K562 (cell line): ENCODE results near the gene OXSR1. TPM values are rescaled to one million over a fixed set of nuclear protein-coding genes. Genes with fewer than 3 reads are reported as not detected.

Source experiments
- ARHGAP35 ChIP-seq: fragments of 450-650 bp; IDR thresholded peaks from 2 replicates; pipeline ENCODE4 v1.6.1; 2018; ENCODE audit not compliant: partially characterized antibody
- BDP1 ChIP-seq: IDR thresholded peaks from 3 replicates; pipeline ENCODE4 v1.6.1; 2011; ENCODE audit not compliant: insufficient read length, insufficient read depth
- EHMT2 ChIP-seq: fragments of 450-650 bp; IDR thresholded peaks from 2 replicates; pipeline ENCODE4 v1.6.1; 2018; ENCODE audit warnings: antibody characterized with exemption
- HEY1 ChIP-seq: fragments of 250-450 bp; sonication (Bioruptor Pico); IDR thresholded peaks from 2 replicates; pipeline ENCODE4 v1.5.0; 2020; ENCODE audit warnings: mild to moderate bottlenecking, moderate library complexity, borderline replicate concordance
- HMGXB4 ChIP-seq: sonication (generic); formaldehyde crosslinking; IDR thresholded peaks from 2 replicates; pipeline ENCODE4 v1.8.1; 2023; ENCODE audit warnings: mild to moderate bottlenecking, missing genetic modification reagents
- LEF1 ChIP-seq: fragments of 450-650 bp; IDR thresholded peaks from 2 replicates; pipeline ENCODE4 v1.6.1; 2016; ENCODE audit warnings: mild to moderate bottlenecking
- MTF1 ChIP-seq: fragments of 250-450 bp; sonication (Bioruptor Pico); IDR thresholded peaks from 2 replicates; pipeline ENCODE4 v1.9.0; 2021; ENCODE audit warnings: moderate library complexity, mild to moderate bottlenecking, inconsistent platforms, borderline replicate concordance
- MYC ChIP-seq, 2 experiments: fragments of 250-450 bp in 1 of 2; sonication (Bioruptor Pico) in 1 of 2; IDR thresholded peaks; 2 replicates each; pipeline versions ENCODE4 v1.5.1 to v1.6.1; 2012 to 2021; ENCODE audit warnings: low read depth in 2 of 2, borderline replicate concordance in 1 of 2, improper control_type of control experiment in 1 of 2, low read length in 1 of 2, mild to moderate bottlenecking in 1 of 2, moderate library complexity in 1 of 2
- NBN ChIP-seq: fragments of 450-650 bp; IDR thresholded peaks from 2 replicates; pipeline ENCODE4 v1.6.1; 2016; ENCODE audit warnings: low read depth, mild to moderate bottlenecking
- NCOR1 ChIP-seq: fragments of 450-650 bp; IDR thresholded peaks from 2 replicates; pipeline ENCODE4 v1.6.1; 2016; ENCODE audit warnings: mild to moderate bottlenecking, moderate library complexity
- SMAD3 ChIP-seq: fragments of 450-650 bp; formaldehyde crosslinking; conservative IDR thresholded peaks from 2 replicates; pipeline ENCODE4 v1.4.0; 2020; ENCODE audit warnings: mild to moderate bottlenecking
- SMARCC2 ChIP-seq: fragments of 450-650 bp; IDR thresholded peaks from 2 replicates; pipeline ENCODE4 v1.6.1; 2017; ENCODE audit warnings: antibody characterized with exemption, moderate library complexity, mild to moderate bottlenecking, low read depth
- SRF ChIP-seq, 2 experiments: fragments of 250-450, 450-650 bp in 1 of 2; sonication (Bioruptor Pico) in 1 of 2; sonication (generic) in 1 of 2; formaldehyde crosslinking; IDR thresholded peaks; 2 replicates each; pipeline versions ENCODE4 v1.5.0 to v1.5.1; 2020 to 2022; ENCODE audit warnings: mild to moderate bottlenecking in 1 of 2, missing genetic modification reagents in 1 of 2
- TCFL5 ChIP-seq: fragments of 250-450 bp; sonication (Bioruptor Pico); conservative IDR thresholded peaks from 2 replicates; pipeline ENCODE4 v1.6.1; 2021; ENCODE audit warnings: mild to moderate bottlenecking, moderate library complexity, matching md5 sums
- THRB ChIP-seq: fragments of 450-650 bp; formaldehyde crosslinking; conservative IDR thresholded peaks from 2 replicates; pipeline ENCODE4 v1.4.0; 2022; ENCODE audit warnings: mild to moderate bottlenecking, missing genetic modification characterization
- USF1 ChIP-seq: sonication (generic); formaldehyde crosslinking; IDR thresholded peaks from 2 replicates; pipeline ENCODE4 v1.9.0; 2022; ENCODE audit warnings: mild to moderate bottlenecking, missing genetic modification reagents
- YY1 ChIP-seq, 3 experiments: IDR thresholded peaks; 2 replicates each; pipeline ENCODE4 v1.6.1; 2011; ENCODE audit warnings: low read length in 2 of 3, mild to moderate bottlenecking in 2 of 3, moderate library complexity in 2 of 3, borderline replicate concordance in 1 of 3, control low read depth in 1 of 3, low read depth in 1 of 3; ENCODE audit not compliant: insufficient read depth in 3 of 3, insufficient replicate concordance in 2 of 3, control insufficient read depth in 1 of 3, insufficient read length in 1 of 3; ENCODE audit errors: extremely low read depth in 1 of 3
- ZBTB43 ChIP-seq: sonication (generic); formaldehyde crosslinking; IDR thresholded peaks from 2 replicates; pipeline ENCODE4 v1.8.0; 2023; ENCODE audit warnings: mild to moderate bottlenecking, missing genetic modification reagents
- ZNF12 ChIP-seq: sonication (generic); formaldehyde crosslinking; IDR thresholded peaks from 2 replicates; pipeline ENCODE4 v1.4.0; 2020; ENCODE audit warnings: mild to moderate bottlenecking, missing genetic modification reagents
- ZNF239 ChIP-seq: fragments of 250-450 bp; sonication (Bioruptor Pico); IDR thresholded peaks from 2 replicates; pipeline ENCODE4 v1.4.0; 2020; ENCODE audit warnings: mild to moderate bottlenecking
- ZNF398 ChIP-seq: fragments of 250-450 bp; sonication (Bioruptor Pico); IDR thresholded peaks from 2 replicates; pipeline ENCODE4 v1.8.0; 2021; ENCODE audit warnings: moderate library complexity, mild to moderate bottlenecking, inconsistent platforms
- ZNF780A ChIP-seq: fragments of 250-450 bp; sonication (Bioruptor Pico); IDR thresholded peaks from 2 replicates; pipeline ENCODE4 v1.5.0; 2021; ENCODE audit warnings: mild to moderate bottlenecking
- polyA plus RNA-seq, 8 experiments: library from polyadenylated mRNA; depleted of rRNA in 4 of 8; stranded (reverse) in 5 of 8; unstranded in 3 of 8; fragments of >200 nt; fragmentation: Nextera tagmentation in 2 of 8; fragmentation: Illumina TruSeq in 1 of 8; extraction: Ambion mirVana in 2 of 8; extraction: Trizol in 1 of 8; gene quantifications; 2 replicates each; pipeline versions ENCODE4 v1.2.1 to v1.2.3, GENCODE V29; 2011 to 2014; ENCODE audit warnings: inconsistent platforms in 1 of 8, missing spikeins in 1 of 8
- total RNA-seq, 7 experiments: library from RNA; depleted of rRNA in 6 of 7; stranded (reverse); fragments of >200 nt in 6 of 7; fragmentation: Illumina TruSeq in 2 of 7; extraction: Trizol in 2 of 7; gene quantifications; 2 replicates each; pipeline versions ENCODE4 v1.2.1 to v1.2.3, GENCODE V29; 2011 to 2021; ENCODE audit warnings: low replicate concordance in 1 of 7

Gene OXSR1
- total and polyA plus RNA-seq, 9 of the 15 experiments (the other 6 are each of a cell fraction or from before 2014, with no cell fraction given): 15.7 to 87.6 (median 48.7) TPM

GRCh38 chr3:38136393-38136776 lies 29.0 kb upstream of the OXSR1 start (continued):
- no peak for TF ChIP-seq YY1 (IDR thresholded peaks at IDR 0.05; ENCODE audit: borderline replicate concordance in 1 of 3, control insufficient read depth in 1 of 3, extremely low read depth in 1 of 3, insufficient read depth in 3 of 3, insufficient read length in 1 of 3, insufficient replicate concordance in 2 of 3, low read depth in 1 of 3, low read length in 2 of 3)
- peak; percentile 69; the same call in 1 of the 2 replicates for TF ChIP-seq ZNF12 (CRISPR knock-in tag)
- TF ChIP-seq USF1 (CRISPR knock-in tag): peak; percentile 3; the same call in 1 of the 2 replicates
- no peak for TF ChIP-seq NBN
- TF ChIP-seq LEF1: no peak
- TF ChIP-seq BDP1: no peak
- TF ChIP-seq ARHGAP35: no peak
- TF ChIP-seq MYC (IDR thresholded peaks at IDR 0.05; ENCODE audit: low read depth, low read length): no peak
- TF ChIP-seq MYC (CRISPR knock-in tag; IDR thresholded peaks at IDR 0.05; ENCODE audit: borderline replicate concordance, low read depth): no peak
- TF ChIP-seq HEY1 (CRISPR knock-in tag): no peak
- no peak for TF ChIP-seq TCFL5 (CRISPR knock-in tag)
- TF ChIP-seq HMGXB4 (CRISPR knock-in tag): no peak
- TF ChIP-seq EHMT2: no peak
- TF ChIP-seq ZNF398 (CRISPR knock-in tag): no peak
- TF ChIP-seq SRF (CRISPR knock-in tag; IDR thresholded peaks at IDR 0.05): no peak
- no peak for TF ChIP-seq ZNF239 (CRISPR knock-in tag)
- no peak for TF ChIP-seq THRB (CRISPR knock-in tag)
- TF ChIP-seq SMAD3 (CRISPR knock-in tag): no peak
- TF ChIP-seq ZNF780A (CRISPR knock-in tag): no peak
- no peak for TF ChIP-seq ZBTB43 (CRISPR knock-in tag)
- TF ChIP-seq NCOR1: no peak
- no peak for TF ChIP-seq MTF1 (CRISPR knock-in tag)
- no peak for TF ChIP-seq SMARCC2
